NCI-H1694 treated with DMSO at 0.1 percent for 48 hours (cell line): ENCODE measurements around the gene EPHA4.
"Not testable (repeated sequence)": the region's sequence is repeated elsewhere in the genome, so short reads cannot be mapped to it uniquely, and the experiment has no call there.

Source experiments
- DNase-seq: peaks from one replicate; lab custom pipeline; 2025; lab: John Stamatoyannopoulos, UW

EPHA4 gene

DNA sequence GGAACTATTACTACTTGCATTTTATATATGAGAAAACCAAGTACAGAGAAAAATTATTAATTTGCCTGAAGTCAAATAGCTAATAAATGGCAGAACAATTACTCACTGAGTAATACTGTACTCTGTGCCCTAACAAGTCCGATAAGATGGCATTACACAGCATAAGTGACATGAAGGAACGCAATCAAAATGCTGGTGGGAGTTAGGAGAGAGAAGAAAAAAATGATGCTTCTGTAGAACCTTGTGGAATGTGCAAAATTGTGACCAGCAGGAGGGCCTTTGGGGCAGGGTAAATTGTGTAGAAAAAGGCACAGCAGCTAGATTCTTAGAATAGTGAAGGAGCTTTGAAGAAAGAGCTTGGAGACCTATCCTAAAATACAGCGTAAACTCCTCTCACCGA is 32.9 kb downstream of the EPHA4 start:
- DNase-seq, result no peak

- DNase-seq, result no peak
Measured at GRCh38 chr2:221535824-221536223, 36.3 kb downstream of the EPHA4 start.

- DNase-seq, result no peak
Measured at GRCh38 chr2:221533299-221533698, 38.8 kb downstream of the EPHA4 start.

DNA sequence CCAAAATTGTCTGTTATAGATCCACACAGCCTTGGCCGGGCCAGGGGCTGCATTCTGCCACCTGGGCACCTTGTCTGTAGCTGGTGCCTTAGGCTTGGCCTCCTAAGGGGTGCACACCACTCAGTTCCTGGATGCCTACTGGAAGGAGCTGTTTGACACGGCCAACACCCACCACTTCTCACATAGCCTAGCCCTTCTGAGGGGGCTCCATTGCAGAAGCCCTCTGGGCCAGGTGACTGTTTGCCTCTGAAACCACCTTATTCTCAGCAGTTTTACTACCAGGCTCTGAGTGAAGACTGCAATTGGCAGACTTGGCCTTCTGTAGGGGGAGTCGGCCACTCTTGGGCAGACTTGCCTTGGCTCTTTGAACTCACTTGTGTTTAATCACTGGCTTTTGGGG is 39.5 kb downstream of the EPHA4 start:
- DNase-seq, result no peak

DNA sequence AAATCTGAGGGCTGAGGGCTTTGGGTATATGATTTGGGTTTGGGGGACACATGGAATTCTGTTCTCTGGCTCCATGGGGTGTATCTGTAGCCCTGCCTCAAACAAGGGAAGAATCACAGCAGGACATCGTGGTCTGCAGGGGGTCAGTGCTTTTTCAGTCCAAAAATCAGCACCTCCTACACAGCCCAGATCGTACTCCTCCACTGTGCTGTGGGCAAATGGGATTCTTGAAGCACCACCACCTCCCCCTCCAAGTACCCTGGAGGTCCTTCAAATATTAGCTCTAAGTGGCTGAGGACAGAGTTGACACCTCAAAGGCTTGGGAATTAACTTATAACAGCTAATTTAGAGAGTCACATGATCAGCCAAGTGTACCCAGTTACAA is 41.5 kb downstream of the EPHA4 start:
- DNase-seq, result no peak

GRCh38 chr2:221529943-221530652 is 42.0 kb downstream of the EPHA4 start:
- DNase-seq, result no peak

GRCh38 chr2:221529177-221529942 is 42.7 kb downstream of the EPHA4 start:
- DNase-seq, result no peak

DNA sequence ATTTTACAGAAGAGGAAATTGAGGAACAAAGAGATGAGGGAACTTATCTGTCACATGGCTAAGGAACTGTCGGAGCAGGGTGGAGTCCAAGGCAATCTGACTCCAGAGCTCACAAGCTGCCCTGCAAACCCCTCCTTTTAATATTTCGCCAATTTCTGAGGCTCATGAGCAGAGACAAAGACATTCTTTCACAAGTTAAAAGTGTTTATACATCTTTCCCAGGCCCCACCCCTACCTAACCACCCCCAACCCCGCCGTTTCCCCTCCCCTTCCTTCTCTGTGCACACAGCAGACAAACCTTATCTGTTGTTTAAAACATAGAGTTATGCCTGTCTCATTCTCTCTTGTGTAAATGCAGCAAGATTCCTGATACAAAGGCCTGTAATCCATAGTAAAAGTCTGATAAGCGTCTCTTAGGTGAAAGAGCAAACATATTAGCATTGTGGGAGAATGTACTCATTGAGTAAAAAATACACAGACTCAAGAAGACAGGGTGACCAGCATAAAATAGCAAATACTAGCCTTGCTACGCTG is 44.3 kb downstream of the EPHA4 start:
- no peak for DNase-seq

DNA sequence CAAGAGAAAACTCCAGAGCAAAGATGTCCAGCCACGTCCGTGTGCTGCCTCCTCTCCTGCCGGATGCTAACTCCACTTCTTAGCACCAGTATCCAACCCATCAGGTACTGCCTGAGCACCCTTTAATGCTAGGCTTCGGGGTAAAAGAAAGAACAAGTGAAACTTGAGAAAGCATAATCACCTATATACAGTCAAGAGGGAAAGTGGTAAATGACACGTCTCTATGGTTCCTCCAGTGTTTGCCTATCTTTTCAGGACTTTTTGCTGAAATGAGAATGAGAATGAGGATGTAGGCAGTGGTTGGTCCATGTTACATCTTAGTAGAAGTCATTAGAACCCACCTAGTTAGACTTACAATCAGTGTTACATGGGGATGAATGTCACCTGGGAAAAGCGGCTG is 47.9 kb downstream of the EPHA4 start:
- DNase-seq, result no peak

DNA sequence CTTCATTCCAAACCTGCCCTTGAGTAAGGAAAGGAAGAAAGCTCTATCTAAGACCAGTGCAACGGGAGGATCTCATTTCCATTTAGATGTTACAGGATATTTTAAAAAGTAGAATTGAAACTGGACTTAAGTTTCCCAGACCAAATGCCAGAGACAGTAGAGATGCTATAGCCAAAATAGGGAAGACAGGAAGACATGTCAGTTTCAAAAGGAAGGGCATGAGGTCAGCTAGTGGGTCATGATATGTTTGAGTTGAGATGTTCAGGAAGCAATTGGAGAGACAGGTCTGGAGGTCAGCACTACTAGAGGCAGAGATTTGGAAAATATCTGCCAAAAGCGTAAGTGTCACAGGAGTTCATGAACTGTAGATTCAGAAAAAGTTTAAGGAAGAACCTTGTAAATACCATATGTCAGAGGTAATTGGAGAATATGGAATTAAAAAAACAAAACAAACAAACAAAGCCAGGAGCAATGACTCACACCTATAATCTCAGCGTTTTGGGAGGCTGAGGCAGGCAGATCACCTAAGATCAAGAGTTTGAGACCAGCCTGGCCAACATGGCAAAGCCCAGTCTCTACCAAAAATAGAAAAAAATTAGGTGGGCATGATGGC is 50.8 kb downstream of the EPHA4 start:
- no peak for DNase-seq

DNA sequence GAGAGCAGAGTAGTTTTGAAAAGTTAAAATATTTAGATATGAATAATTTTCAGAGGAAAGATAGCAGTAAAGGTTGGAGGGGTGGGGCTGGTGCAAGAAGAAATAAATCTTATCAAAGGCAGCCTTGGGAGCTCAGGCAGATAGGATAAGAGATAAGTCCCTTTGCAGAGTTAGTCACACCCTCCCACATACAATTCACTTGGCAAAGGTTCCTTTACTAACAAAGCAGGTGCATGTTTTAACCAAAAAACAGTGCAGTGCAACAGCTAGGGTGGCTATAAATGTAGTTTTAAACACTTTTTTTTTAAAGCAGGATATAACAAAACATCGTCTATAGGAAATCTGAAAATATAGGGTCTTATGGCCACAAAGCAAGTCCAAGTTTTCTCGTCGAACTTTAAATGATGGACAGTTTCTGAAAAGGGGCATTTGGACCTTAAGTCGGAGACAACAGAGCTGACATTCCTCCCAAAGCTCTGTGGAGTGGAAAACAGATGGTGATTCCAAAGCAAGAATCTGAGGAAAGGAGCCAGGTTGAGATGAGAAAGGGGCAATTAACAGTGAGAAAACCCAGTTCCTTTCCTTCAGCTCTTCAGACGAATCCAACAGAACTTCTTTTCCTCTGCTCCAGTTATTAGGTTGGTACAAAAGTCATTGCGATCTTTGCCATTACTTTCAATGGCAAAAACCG is 53.0 kb downstream of the EPHA4 start:
- DNase-seq, result no peak

DNA sequence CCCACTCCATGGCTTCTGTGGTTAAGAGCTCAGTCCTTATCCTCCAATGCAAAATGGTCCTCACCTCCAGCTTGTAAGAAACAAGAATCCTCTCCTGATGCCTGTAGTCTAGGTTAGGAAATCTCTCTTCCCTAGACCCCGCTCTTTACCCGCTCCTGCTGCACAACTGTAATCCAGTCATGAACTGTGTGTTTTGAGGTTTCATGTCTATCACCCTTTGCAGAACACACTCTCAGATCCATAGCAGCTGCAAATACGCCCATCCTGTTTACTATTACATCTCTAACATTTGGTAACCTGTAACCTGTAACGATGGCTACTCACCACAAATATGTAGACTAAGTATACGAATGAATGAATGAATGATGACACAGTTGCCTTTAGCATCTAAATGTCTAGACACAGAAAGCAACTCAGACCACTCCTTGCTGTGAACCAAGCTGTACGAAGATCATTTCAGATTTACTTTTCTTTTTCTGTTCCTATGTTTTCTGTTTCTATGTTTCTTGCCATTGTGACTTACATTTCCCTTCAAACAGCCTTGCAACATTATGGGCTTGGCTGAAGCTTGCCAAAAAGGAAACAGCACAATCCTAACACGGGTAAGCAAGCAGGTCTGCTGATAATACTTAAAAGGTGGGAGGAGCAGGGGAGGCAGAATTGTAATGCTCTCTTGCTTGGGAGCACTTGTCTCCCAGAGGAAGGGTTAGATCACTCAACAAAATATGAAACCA is 53.7 kb downstream of the EPHA4 start:
- DNase-seq, result no peak

GRCh38 chr2:221517696-221518151 is 54.4 kb downstream of the EPHA4 start:
- DNase-seq, result no peak

- no peak for DNase-seq
Measured at GRCh38 chr2:221517146-221517695, 54.9 kb downstream of the EPHA4 start.

- DNase-seq, result no peak
Measured at GRCh38 chr2:221515864-221516263, 56.2 kb downstream of the EPHA4 start.

- DNase-seq, result no peak
Measured at GRCh38 chr2:221514305-221515040, 57.6 kb downstream of the EPHA4 start.

DNA sequence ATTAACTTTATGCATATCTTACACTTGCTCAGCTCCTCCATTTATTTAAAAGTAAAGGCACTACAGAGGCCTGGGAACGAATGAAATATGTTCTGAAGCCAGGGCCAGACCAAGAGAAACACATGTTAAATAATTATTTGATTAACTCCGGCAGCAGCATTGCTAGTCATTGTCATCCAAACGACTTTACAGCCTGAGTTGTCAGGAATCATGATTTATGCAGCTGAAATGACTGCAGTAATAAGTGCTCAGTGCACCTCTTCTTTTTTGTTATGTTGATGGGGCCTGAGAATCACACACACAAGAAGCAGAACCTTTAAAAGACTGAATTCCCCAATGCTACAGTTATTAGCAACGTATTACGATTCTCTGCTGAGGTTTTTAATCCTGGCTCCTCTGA is 58.9 kb downstream of the EPHA4 start:
- no peak for DNase-seq

GRCh38 chr2:221511325-221511724 is 60.8 kb downstream of the EPHA4 start:
- DNase-seq, result not testable (repeated sequence)

DNA sequence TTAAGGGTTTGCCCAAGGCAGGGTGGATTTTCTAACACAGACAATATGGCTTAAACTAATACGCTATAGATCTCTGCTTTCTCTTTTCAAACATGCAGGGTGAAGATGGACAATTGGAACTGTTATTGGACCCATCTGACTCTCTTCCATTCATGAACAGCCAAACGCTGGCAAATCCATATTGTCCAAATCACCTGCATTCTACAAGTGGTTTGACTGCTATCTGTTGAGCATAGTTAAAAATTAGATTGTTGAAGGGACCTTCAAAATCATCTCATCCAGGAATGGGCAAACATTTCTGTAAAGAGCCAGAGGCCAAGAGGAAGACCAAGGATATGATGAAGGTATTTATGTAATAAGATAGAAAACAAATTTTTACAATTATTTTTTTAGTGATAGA is 65.6 kb downstream of the EPHA4 start:
- DNase-seq, result no peak

DNA sequence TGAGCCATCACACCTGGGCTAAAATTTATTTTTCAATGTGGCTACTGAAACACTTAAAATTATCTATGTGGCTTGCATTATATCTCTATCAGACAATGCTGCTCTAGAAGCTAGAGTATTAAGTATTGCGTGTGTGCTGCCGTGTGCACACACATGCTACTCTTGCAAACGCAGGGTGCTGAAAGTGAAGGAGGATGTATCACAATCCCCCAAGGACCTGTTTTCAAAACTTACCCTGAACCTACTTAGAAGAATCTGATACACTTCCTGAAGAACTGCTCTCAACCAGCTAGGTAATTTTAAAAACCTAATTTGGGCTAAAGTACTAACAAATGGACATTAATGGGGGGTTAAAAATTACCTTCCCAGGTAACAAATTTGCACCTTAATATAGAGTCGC is 66.5 kb downstream of the EPHA4 start:
- no peak for DNase-seq

DNA sequence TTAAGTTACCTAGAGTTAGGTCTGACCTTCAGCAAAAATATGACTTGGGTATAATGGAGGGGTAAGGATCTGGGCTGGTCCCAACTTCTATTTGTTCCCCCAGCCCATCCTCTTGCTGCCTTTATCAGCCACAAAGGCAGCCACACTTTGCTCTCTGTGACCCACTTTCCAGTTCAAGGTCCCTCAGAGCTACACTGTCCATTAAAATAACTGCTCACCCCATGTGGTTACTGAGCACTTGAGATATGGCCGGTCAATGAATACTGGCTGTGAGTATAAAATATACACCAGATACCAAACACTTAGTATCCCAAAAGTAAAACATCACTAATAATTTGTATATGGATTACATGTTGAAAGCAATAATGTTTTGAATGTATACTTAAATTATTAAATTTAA is 67.2 kb downstream of the EPHA4 start:
- no peak for DNase-seq
